Fibroblast of the aortic adventitia (primary cell): ENCODE data around the gene PHETA2. TPM values are rescaled to one million over a fixed set of nuclear protein-coding genes. Genes with fewer than 3 reads are reported as not detected.
"Not testable (repeated sequence)": the region's sequence is repeated elsewhere in the genome, so short reads cannot be mapped to it uniquely, and the experiment has no call there.

Experiments
- DNase-seq: peaks from one replicate; pipeline ENCODE4 v3.0.0-alpha.2; 2010; ENCODE audit warnings: low read depth
- H3K4me3 ChIP-seq: 2 replicates; pipeline ENCODE4 v1.5.1; 2011; ENCODE audit warnings: low read depth, mild to moderate bottlenecking, control low read depth, low read length, moderate library complexity
- CTCF ChIP-seq: IDR thresholded peaks from 2 replicates; pipeline ENCODE4 v1.5.1; 2011; ENCODE audit warnings: mild to moderate bottlenecking, low read length, control low read depth, inconsistent platforms; ENCODE audit not compliant: insufficient read depth
- total RNA-seq: library from RNA; depleted of rRNA; stranded (reverse); fragments of >200 nt; gene quantifications from 2 replicates; pipeline ENCODE4 v1.2.3, GENCODE V29; 2012; ENCODE audit warnings: low replicate concordance

PHETA2 gene
- total RNA-seq, 1 donor: 18.1 TPM

- DNase-seq: no peak
- TF ChIP-seq CTCF: no peak
Measured at GRCh38 chr22:42068291-42068690, 5.8 kb upstream of the PHETA2 start.

GRCh38 chr22:42069801-42070516 is 4.1 kb upstream of the PHETA2 start:
- no peak for TF ChIP-seq CTCF
- H3K4me3 ChIP-seq: peak overlapping the region; percentile 69
- DNase-seq: no peak

More at GRCh38 chr22:42068291-42068690, 5.8 kb upstream of the PHETA2 start:
- no peak overlapping the region for H3K4me3 ChIP-seq

GRCh38 chr22:42070517-42071422 is 3.3 kb upstream of the PHETA2 start, which contains the start of gene NAGA:
Gene NAGA (minus strand): TSS chr22:42070812. CDS start chr22:42070297, 515 bp downstream.
- no peak for TF ChIP-seq CTCF
- peak; percentile 92 for DNase-seq
- peak within 1 kb of the TSS; percentile 69 for H3K4me3 ChIP-seq

- DNase-seq, H3K4me3 ChIP-seq: not testable (repeated sequence)
Measured at GRCh38 chr22:42071508-42071907, 2.5 kb upstream of the PHETA2 start.

- no peak for DNase-seq
- H3K4me3 ChIP-seq: no peak overlapping the region
- TF ChIP-seq CTCF: peak; percentile 7
Measured at GRCh38 chr22:42072606-42073330, 1.3 kb upstream of the PHETA2 start.

- DNase-seq: no peak
- TF ChIP-seq CTCF: no peak
- peak overlapping the region; percentile 70 for H3K4me3 ChIP-seq
Measured at GRCh38 chr22:42073621-42074041, 417 bp upstream of the PHETA2 start.
